Measurements from ENCODE around the gene SIM2. TPM values are rescaled to one million over a fixed set of nuclear protein-coding genes. Genes with fewer than 3 reads are reported as not detected.

The SIM2 gene
- total RNA-seq, 1 experiment from 2014 or later, result not detected

DNA sequence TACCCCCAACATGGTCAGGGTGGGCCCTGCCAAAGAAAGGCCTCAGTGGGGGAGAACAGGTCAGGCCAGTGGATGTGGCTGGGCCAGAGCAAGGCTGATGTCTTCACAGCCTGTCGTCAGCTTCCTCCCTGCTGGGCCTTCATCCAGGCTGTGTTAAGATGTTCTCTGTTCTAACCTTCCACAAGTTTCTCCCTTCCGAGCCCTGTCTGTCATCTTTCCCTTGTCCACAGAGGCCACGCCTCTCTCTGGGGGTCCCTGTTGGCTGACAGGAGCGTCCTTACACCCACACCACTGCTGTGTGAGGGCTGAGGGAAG is 36.2 kb downstream of the SIM2 start:
- Histone ChIP-seq H2BK15ac (ENCODE audit: low read depth, low read length) (no peak overlapping the region), H3K56ac (ENCODE audit: insufficient read length, low read depth, low read length) (no peak overlapping the region), H3K79me2 (ENCODE audit: insufficient read depth, low read length) (no peaks in the 10 kb centered on the region), H3T11ph (ENCODE audit: low read length) (no peak overlapping the region), H3K27me3 (ENCODE audit: insufficient read depth, low read length) (no peaks in the 10 kb centered on the region), H2BK20ac (ENCODE audit: low read depth, low read length, poor library complexity, severe bottlenecking) (no peak overlapping the region), H2BK5ac (ENCODE audit: insufficient read length, low read length) (no peak overlapping the region), H4K91ac (ENCODE audit: insufficient read length, low read depth, low read length) (no peak overlapping the region), H3K9ac (ENCODE audit: extremely low read depth, insufficient read length, low read length) (no peak overlapping the region), H3K4ac (ENCODE audit: low read depth, low read length) (no peak overlapping the region), H3K4me2 (ENCODE audit: insufficient read depth, insufficient read length, low read length) (no peak overlapping the region), H3K23me2 (ENCODE audit: insufficient read length, low read depth, low read length, poor library complexity, severe bottlenecking) (no peaks in the 10 kb centered on the region), H4K20me1 (ENCODE audit: control insufficient read depth, insufficient read depth, insufficient read length) (no peaks in the 10 kb centered on the region), H3K23ac (ENCODE audit: insufficient read length, low read depth, low read length) (no peak overlapping the region), H3K14ac (ENCODE audit: insufficient read depth, low read length) (no peak overlapping the region), H3K4me1 (ENCODE audit: insufficient read depth, low read length) (no peaks in the 10 kb centered on the region), H3K27ac (ENCODE audit: insufficient read length, low read depth, low read length) (no peak overlapping the region), H2BK120ac (ENCODE audit: low read depth, low read length, poor library complexity, severe bottlenecking) (no peak overlapping the region), H4K8ac (replicated peaks; ENCODE audit: insufficient read length, low read depth, low read length) (no peak overlapping the region), H3K9me3 (ENCODE audit: control insufficient read depth, low read depth, low read length) (no peaks in the 10 kb centered on the region), H4K5ac (ENCODE audit: insufficient read length, low read depth, low read length) (no peak overlapping the region), H3K18ac (ENCODE audit: insufficient read length, low read depth, low read length) (no peak overlapping the region), H2AK5ac (ENCODE audit: insufficient read length, low read length) (no peak overlapping the region), H3K79me1 (ENCODE audit: insufficient read depth, low read depth, low read length, poor library complexity, severe bottlenecking) (no peaks in the 10 kb centered on the region), H2AFZ (ENCODE audit: low read length) (no peak overlapping the region), H2BK12ac (ENCODE audit: insufficient read length, low read depth, low read length) (no peak overlapping the region)
- H3K4me1 Mint-ChIP-seq, result peaks cover 6 to 10% of the 10 kb centered on the region in 2 experiments
- H3K4me3 Mint-ChIP-seq, result no peak overlapping the region
- H3K36me3 Mint-ChIP-seq (ENCODE audit: insufficient read depth in 1 of 3, low read depth in 3 of 3), result no peaks in the 10 kb centered on the region; a peak in 1 of 7 replicates
- WGBS (ENCODE audit: extremely low coverage, insufficient read length, low lambda C conversion rate), result no CpG with 5 or more reads among the region's 4 CpGs
- H3K27ac Mint-ChIP-seq, result no peak overlapping the region
- DNase-seq, result no peak
- H3K27me3 Mint-ChIP-seq (ENCODE audit: low read depth), result peaks cover 23% of the 10 kb centered on the region
- TF ChIP-seq, protein P1, sequence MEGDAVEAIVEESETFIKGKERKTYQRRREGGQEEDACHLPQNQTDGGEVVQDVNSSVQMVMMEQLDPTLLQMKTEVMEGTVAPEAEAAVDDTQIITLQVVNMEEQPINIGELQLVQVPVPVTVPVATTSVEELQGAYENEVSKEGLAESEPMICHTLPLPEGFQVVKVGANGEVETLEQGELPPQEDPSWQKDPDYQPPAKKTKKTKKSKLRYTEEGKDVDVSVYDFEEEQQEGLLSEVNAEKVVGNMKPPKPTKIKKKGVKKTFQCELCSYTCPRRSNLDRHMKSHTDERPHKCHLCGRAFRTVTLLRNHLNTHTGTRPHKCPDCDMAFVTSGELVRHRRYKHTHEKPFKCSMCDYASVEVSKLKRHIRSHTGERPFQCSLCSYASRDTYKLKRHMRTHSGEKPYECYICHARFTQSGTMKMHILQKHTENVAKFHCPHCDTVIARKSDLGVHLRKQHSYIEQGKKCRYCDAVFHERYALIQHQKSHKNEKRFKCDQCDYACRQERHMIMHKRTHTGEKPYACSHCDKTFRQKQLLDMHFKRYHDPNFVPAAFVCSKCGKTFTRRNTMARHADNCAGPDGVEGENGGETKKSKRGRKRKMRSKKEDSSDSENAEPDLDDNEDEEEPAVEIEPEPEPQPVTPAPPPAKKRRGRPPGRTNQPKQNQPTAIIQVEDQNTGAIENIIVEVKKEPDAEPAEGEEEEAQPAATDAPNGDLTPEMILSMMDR (conservative IDR thresholded peaks at IDR 0.05), result no peak
- H3K9me3 Mint-ChIP-seq, result peaks cover 0 to 3% of the 10 kb centered on the region in 2 experiments; a peak in 2 of 5 replicates

Measured in H9 (cell line).